ENCODE data around the gene DPP3.
"Not testable (repeated sequence)": the region's sequence is repeated elsewhere in the genome, so short reads cannot be mapped to it uniquely, and the experiment has no call there.

The DPP3 gene

GRCh38 chr11:66438504-66439466, 41.4 kb upstream of the DPP3 start, which contains the start of gene MRPL11:
Gene MRPL11, minus strand, starts transcription at chr11:66438848. Its CDS starts 94 bp downstream, at chr11:66438754.
- H3K36me3 ChIP-seq (ENCODE audit: low read depth) = peaks cover 29% of the 10 kb centered on the region
- TF ChIP-seq CTCF (IDR thresholded peaks at IDR 0.05; ENCODE audit: poor library complexity, severe bottlenecking) = peak; percentile 93
- no peaks in the 10 kb centered on the region for H3K27me3 ChIP-seq (ENCODE audit: insufficient read depth, poor library complexity, severe bottlenecking)
- peak; percentile 86 for DNase-seq (ENCODE audit: low spot score)
- H3K9me3 ChIP-seq (ENCODE audit: severe bottlenecking) = no peaks in the 10 kb centered on the region
- H3K4me3 ChIP-seq (ENCODE audit: severe bottlenecking) = peak within 1 kb of the TSS; percentile 81
- ATAC-seq (ENCODE audit: low read depth) = peak; percentile 94
- H3K27ac ChIP-seq (ENCODE audit: poor library complexity, severe bottlenecking) = peak within 1 kb of the TSS; percentile 40
- peaks cover 8% of the 10 kb centered on the region for H3K4me1 ChIP-seq (ENCODE audit: insufficient read depth, poor library complexity, severe bottlenecking)

- not testable (repeated sequence) for ATAC-seq (ENCODE audit: low read depth); H3K27me3 ChIP-seq (ENCODE audit: insufficient read depth, poor library complexity, severe bottlenecking); H3K9me3 ChIP-seq (ENCODE audit: severe bottlenecking); H3K4me3 ChIP-seq (ENCODE audit: severe bottlenecking); DNase-seq (ENCODE audit: low spot score); H3K27ac ChIP-seq (ENCODE audit: poor library complexity, severe bottlenecking)
- peaks cover 14% of the 10 kb centered on the region for H3K4me1 ChIP-seq (ENCODE audit: insufficient read depth, poor library complexity, severe bottlenecking)
- peaks cover 21% of the 10 kb centered on the region for H3K36me3 ChIP-seq (ENCODE audit: low read depth)
These were observed 39.9 kb upstream of the DPP3 start for GRCh38 chr11:66440101-66440939.

GRCh38 chr11:66440940-66441282, 39.3 kb upstream of the DPP3 start:
- not testable (repeated sequence) for H3K4me3 ChIP-seq (ENCODE audit: severe bottlenecking); DNase-seq (ENCODE audit: low spot score); H3K27ac ChIP-seq (ENCODE audit: poor library complexity, severe bottlenecking); ATAC-seq (ENCODE audit: low read depth); H3K27me3 ChIP-seq (ENCODE audit: insufficient read depth, poor library complexity, severe bottlenecking); H3K9me3 ChIP-seq (ENCODE audit: severe bottlenecking)
- peaks cover 16% of the 10 kb centered on the region for H3K36me3 ChIP-seq (ENCODE audit: low read depth)
- peaks cover 14% of the 10 kb centered on the region for H3K4me1 ChIP-seq (ENCODE audit: insufficient read depth, poor library complexity, severe bottlenecking)

GRCh38 chr11:66443602-66444001, 36.6 kb upstream of the DPP3 start:
- H3K4me1 ChIP-seq (ENCODE audit: insufficient read depth, poor library complexity, severe bottlenecking) = peaks cover 14% of the 10 kb centered on the region
- no peaks in the 10 kb centered on the region for H3K9me3 ChIP-seq (ENCODE audit: severe bottlenecking)
- no peak for TF ChIP-seq CTCF (IDR thresholded peaks at IDR 0.05; ENCODE audit: poor library complexity, severe bottlenecking)
- no peaks in the 10 kb centered on the region for H3K27me3 ChIP-seq (ENCODE audit: insufficient read depth, poor library complexity, severe bottlenecking)
- peak; percentile 75 for ATAC-seq (ENCODE audit: low read depth)
- H3K36me3 ChIP-seq (ENCODE audit: low read depth) = no peaks in the 10 kb centered on the region
- no peak for DNase-seq (ENCODE audit: low spot score)
- no peak overlapping the region for H3K4me3 ChIP-seq (ENCODE audit: severe bottlenecking)
- peak overlapping the region; percentile 65 for H3K27ac ChIP-seq (ENCODE audit: poor library complexity, severe bottlenecking)

- H3K27ac ChIP-seq (ENCODE audit: poor library complexity, severe bottlenecking) = no peak overlapping the region
- no peak for ATAC-seq (ENCODE audit: low read depth)
- H3K9me3 ChIP-seq (ENCODE audit: severe bottlenecking) = no peaks in the 10 kb centered on the region
- DNase-seq (ENCODE audit: low spot score) = no peak
- H3K27me3 ChIP-seq (ENCODE audit: insufficient read depth, poor library complexity, severe bottlenecking) = no peaks in the 10 kb centered on the region
- H3K4me1 ChIP-seq (ENCODE audit: insufficient read depth, poor library complexity, severe bottlenecking) = peaks cover 14% of the 10 kb centered on the region
- no peak overlapping the region for H3K4me3 ChIP-seq (ENCODE audit: severe bottlenecking)
- H3K36me3 ChIP-seq (ENCODE audit: low read depth) = no peaks in the 10 kb centered on the region
- no peak for TF ChIP-seq CTCF (IDR thresholded peaks at IDR 0.05; ENCODE audit: poor library complexity, severe bottlenecking)
These were observed 33.2 kb upstream of the DPP3 start for GRCh38 chr11:66447012-66447411.

Data from RWPE2 (cell line).